ENCODE data around the gene CCZ1B. TPM values are rescaled to one million over a fixed set of nuclear protein-coding genes. Genes with fewer than 3 reads are reported as not detected.

CCZ1B gene
- polyA plus RNA-seq, 1 donor from 2014 or later: 23.8 TPM

Other genes starting within 250 kb of the CCZ1B start
- 101 TPM for gene ZDHHC4, start 248.8 kb downstream of the CCZ1B start, polyA plus RNA-seq (ENCODE audit: insufficient read depth, low read depth, low replicate concordance)
- gene INTS15, start 236.3 kb downstream of the CCZ1B start, polyA plus RNA-seq (ENCODE audit: insufficient read depth, low read depth, low replicate concordance): 37.9 TPM
- gene ZNF853, start 210.7 kb downstream of the CCZ1B start, polyA plus RNA-seq (ENCODE audit: insufficient read depth, low read depth, low replicate concordance): 19.3 TPM
- gene ZNF316, start 189.0 kb downstream of the CCZ1B start, polyA plus RNA-seq (ENCODE audit: insufficient read depth, low read depth, low replicate concordance): 22.0 TPM
- 2.8 TPM for gene ZNF12, start 119.3 kb downstream of the CCZ1B start, polyA plus RNA-seq (ENCODE audit: insufficient read depth, low read depth, low replicate concordance)
- not detected for gene RSPH10B2, start 72.2 kb downstream of the CCZ1B start, polyA plus RNA-seq (ENCODE audit: insufficient read depth, low read depth, low replicate concordance)

Measured in brain (organoid and tissue), 1 donor.